NCI-H226 (cell line): ENCODE measurements around the gene AGK.
"Not testable (repeated sequence)": the region's sequence is repeated elsewhere in the genome, so short reads cannot be mapped to it uniquely, and the experiment has no call there.

Experiments
- DNase-seq: peaks from one replicate; pipeline ENCODE4 v3.0.0-alpha.2; 2015

AGK gene

GRCh38 chr7:141588912-141589311 is 37.7 kb downstream of the AGK start:
- no peak for DNase-seq

- DNase-seq, result no peak
These were observed 38.9 kb downstream of the AGK start for GRCh38 chr7:141590071-141590470.

GRCh38 chr7:141590666-141591065 is 39.5 kb downstream of the AGK start:
- no peak for DNase-seq

GRCh38 chr7:141593134-141593533 is 41.9 kb downstream of the AGK start:
- peak; percentile 50 for DNase-seq

- no peak for DNase-seq
These were observed 46.8 kb downstream of the AGK start for GRCh38 chr7:141597966-141598365.

- DNase-seq, result no peak
These were observed 47.2 kb downstream of the AGK start for GRCh38 chr7:141598408-141598807.

- DNase-seq, result no peak
These were observed 49.2 kb downstream of the AGK start for GRCh38 chr7:141600168-141601006.

GRCh38 chr7:141609576-141609975 is 58.4 kb downstream of the AGK start:
- DNase-seq, result no peak

GRCh38 chr7:141610671-141611070 is 59.5 kb downstream of the AGK start:
- no peak for DNase-seq

- no peak for DNase-seq
These were observed 61.7 kb downstream of the AGK start for GRCh38 chr7:141612861-141613260.

GRCh38 chr7:141617280-141617679 is 66.1 kb downstream of the AGK start:
- no peak for DNase-seq

GRCh38 chr7:141619745-141620144 is 68.5 kb downstream of the AGK start:
- DNase-seq, result no peak

- no peak for DNase-seq
These were observed 73.6 kb downstream of the AGK start for GRCh38 chr7:141624763-141625162.

GRCh38 chr7:141630621-141631020 is 79.4 kb downstream of the AGK start:
- no peak for DNase-seq

GRCh38 chr7:141631525-141631924 is 80.3 kb downstream of the AGK start:
- no peak for DNase-seq

- DNase-seq, result no peak
These were observed 82.9 kb downstream of the AGK start for GRCh38 chr7:141634065-141634464.

- DNase-seq, result no peak
These were observed 84.8 kb downstream of the AGK start for GRCh38 chr7:141636053-141636452.

- DNase-seq, result no peak
These were observed 89.1 kb downstream of the AGK start for GRCh38 chr7:141640239-141640840.

- DNase-seq, result no peak
These were observed 90.7 kb downstream of the AGK start for GRCh38 chr7:141641876-141642275.

- DNase-seq, result no peak
These were observed 94.0 kb downstream of the AGK start for GRCh38 chr7:141645188-141645587.

GRCh38 chr7:141646826-141647480 is 95.7 kb downstream of the AGK start:
- no peak for DNase-seq

GRCh38 chr7:141647701-141648100 is 96.5 kb downstream of the AGK start:
- not testable (repeated sequence) for DNase-seq

- DNase-seq, result no peak
These were observed 97.3 kb downstream of the AGK start for GRCh38 chr7:141648276-141649114.
